ENCODE measurements around the gene KRTAP12-4. TPM values are rescaled to one million over a fixed set of nuclear protein-coding genes. Genes with fewer than 3 reads are reported as not detected.
"Not testable (repeated sequence)": the region's sequence is repeated elsewhere in the genome, so short reads cannot be mapped to it uniquely, and the experiment has no call there.

KRTAP12-4 gene
- total RNA-seq, 3 donors from 2014 or later: not detected

- intact Hi-C loops (cut with DNase I; ENCODE audit: low total_unique reads): no loop called here
- Histone ChIP-seq H3K27ac (no peak overlapping the region), H3K9me3 (no peaks in the 10 kb centered on the region), H3K4me3 (no peak overlapping the region), H3K4me1 (no peaks in the 10 kb centered on the region), H3K36me3 (no peaks in the 10 kb centered on the region), H3K27me3 (peaks cover 0 to 31% of the 10 kb centered on the region in 2 donors)
- TF ChIP-seq POLR2AphosphoS5 (IDR thresholded peaks at IDR 0.05) (no peak), POLR2A (IDR thresholded peaks at IDR 0.05) (no peak), CTCF (IDR thresholded peaks at IDR 0.05) (no peak)
- DNase-seq (ENCODE audit: low spot score in 2 of 2): no peak
These were observed 31.7 kb upstream of the KRTAP12-4 start for GRCh38 chr21:44686000-44686781.

GRCh38 chr21:44685050-44685449, 30.6 kb upstream of the KRTAP12-4 start:
- H3K36me3 ChIP-seq; H3K4me3 ChIP-seq; DNase-seq (ENCODE audit: low spot score in 2 of 2); H3K9me3 ChIP-seq; intact Hi-C loops (cut with DNase I; ENCODE audit: low total_unique reads); H3K4me1 ChIP-seq; H3K27ac ChIP-seq: not testable (repeated sequence)
- H3K27me3 ChIP-seq: peaks cover 0 to 31% of the 10 kb centered on the region in 2 donors

- intact Hi-C loops (cut with DNase I; ENCODE audit: low total_unique reads): no loop called here
- H3K36me3 ChIP-seq: no peaks in the 10 kb centered on the region
- peaks cover 0 to 31% of the 10 kb centered on the region in 2 donors for H3K27me3 ChIP-seq
These were observed 30.0 kb upstream of the KRTAP12-4 start for GRCh38 chr21:44684483-44684882.

GRCh38 chr21:44684077-44684476, 29.6 kb upstream of the KRTAP12-4 start:
- H3K27me3 ChIP-seq: peaks cover 0 to 31% of the 10 kb centered on the region in 2 donors
- DNase-seq (ENCODE audit: low spot score in 2 of 2): no peak
- no peaks in the 10 kb centered on the region for H3K9me3 ChIP-seq
- H3K4me3 ChIP-seq: no peak overlapping the region
- no peaks in the 10 kb centered on the region for H3K36me3 ChIP-seq
- no peaks in the 10 kb centered on the region for H3K4me1 ChIP-seq
- H3K27ac ChIP-seq: no peak overlapping the region
- TF ChIP-seq CTCF (IDR thresholded peaks at IDR 0.05) (no peak), POLR2AphosphoS5 (IDR thresholded peaks at IDR 0.05) (no peak), POLR2A (IDR thresholded peaks at IDR 0.05) (no peak)
- intact Hi-C loops (cut with DNase I; ENCODE audit: low total_unique reads): no loop called here

More at GRCh38 chr21:44684483-44684882, 30.0 kb upstream of the KRTAP12-4 start:
- no peak overlapping the region for H3K4me3 ChIP-seq
- no peaks in the 10 kb centered on the region for H3K9me3 ChIP-seq
- no peaks in the 10 kb centered on the region for H3K4me1 ChIP-seq
- no peak for TF ChIP-seq POLR2A (IDR thresholded peaks at IDR 0.05)
- no peak overlapping the region for H3K27ac ChIP-seq
- no peak for DNase-seq (ENCODE audit: low spot score in 2 of 2)

- DNase-seq (ENCODE audit: low spot score in 2 of 2): no peak
- no peaks in the 10 kb centered on the region for H3K4me1 ChIP-seq
- no peak overlapping the region for H3K4me3 ChIP-seq
- intact Hi-C loops (cut with DNase I; ENCODE audit: low total_unique reads): no loop called here
- no peaks in the 10 kb centered on the region for H3K36me3 ChIP-seq
- TF ChIP-seq CTCF (IDR thresholded peaks at IDR 0.05) (no peak), POLR2AphosphoS5 (IDR thresholded peaks at IDR 0.05) (no peak), POLR2A (IDR thresholded peaks at IDR 0.05) (no peak)
- no peaks in the 10 kb centered on the region for H3K9me3 ChIP-seq
- no peak overlapping the region for H3K27ac ChIP-seq
- H3K27me3 ChIP-seq: peaks cover 0 to 19% of the 10 kb centered on the region in 2 donors
These were observed 28.2 kb upstream of the KRTAP12-4 start for GRCh38 chr21:44682580-44683151.

GRCh38 chr21:44681861-44682579, 27.6 kb upstream of the KRTAP12-4 start, which contains the start of gene KRTAP12-1:
KRTAP12-1 (minus strand) TSS chr21:44682163; CDS start chr21:44682123, 40 bp downstream.
- H3K4me1 ChIP-seq: no peaks in the 10 kb centered on the region
- intact Hi-C loops (cut with DNase I; ENCODE audit: low total_unique reads): no loop called here
- H3K9me3 ChIP-seq: no peaks in the 10 kb centered on the region
- H3K27me3 ChIP-seq: peaks cover 0 to 13% of the 10 kb centered on the region in 2 donors
- TF ChIP-seq POLR2A (IDR thresholded peaks at IDR 0.05) (no peak), CTCF (IDR thresholded peaks at IDR 0.05) (no peak), POLR2AphosphoS5 (IDR thresholded peaks at IDR 0.05) (no peak)
- H3K27ac ChIP-seq: no peak within 1 kb of the TSS
- DNase-seq (ENCODE audit: low spot score in 2 of 2): no peak
- no peaks in the 10 kb centered on the region for H3K36me3 ChIP-seq
- no peak within 1 kb of the TSS for H3K4me3 ChIP-seq
